HAP-1 (cell line): ENCODE results near the gene CDYL.

Source experiments
- DNase-seq, 2 experiments: peaks; one replicate each; pipeline ENCODE4 v3.0.0-alpha.2; 2016 to 2020; ENCODE audit warnings: low spot score in 2 of 2
- H3K27me3 ChIP-seq: fragments of 250-450 bp; sonication (Bioruptor Pico); 2 replicates; pipeline ENCODE4 v1.5.1; 2020; ENCODE audit warnings: low read depth, mild to moderate bottlenecking, moderate library complexity
- H3K36me3 ChIP-seq: fragments of 250-450 bp; sonication (Bioruptor Pico); replicated peaks from 2 replicates; pipeline ENCODE4 v1.5.1; 2020; ENCODE audit warnings: mild to moderate bottlenecking
- H3K4me1 ChIP-seq: fragments of 250-450 bp; sonication (Bioruptor Pico); 2 replicates; pipeline ENCODE4 v1.5.1; 2020; ENCODE audit warnings: mild to moderate bottlenecking
- H3K4me3 ChIP-seq: fragments of 250-450 bp; sonication (Bioruptor Pico); 2 replicates; pipeline ENCODE4 v1.5.1; 2020; ENCODE audit warnings: mild to moderate bottlenecking, moderate library complexity
- H3K9me3 ChIP-seq: fragments of 250-450 bp; sonication (Bioruptor Pico); 2 replicates; pipeline ENCODE4 v1.5.1; 2020; ENCODE audit warnings: mild to moderate bottlenecking, moderate library complexity
- in situ Hi-C: fragments of 300-500 bp; cut with MboI; formaldehyde crosslinking; loops from 3 replicates; pipeline ENCODE4 v1.14.3; 2020; ENCODE audit warnings: low sequenced_read_pairs, inconsistent platforms, mixed read lengths

Gene CDYL

GRCh38 chr6:4873928-4874327, 97.7 kb downstream of the CDYL start:
- in situ Hi-C loops = no loop called here
- H3K27me3 ChIP-seq = no peaks in the 10 kb centered on the region
- H3K4me1 ChIP-seq = peaks cover 13% of the 10 kb centered on the region
- H3K36me3 ChIP-seq = no peaks in the 10 kb centered on the region
- H3K9me3 ChIP-seq = no peaks in the 10 kb centered on the region
- H3K4me3 ChIP-seq = no peak overlapping the region
- DNase-seq = no peak

- H3K4me3 ChIP-seq = no peak overlapping the region
Observed at GRCh38 chr6:4879741-4880275, 103.6 kb downstream of the CDYL start.

GRCh38 chr6:4880363-4880762, 104.2 kb downstream of the CDYL start:
- Histone ChIP-seq H3K4me3 (no peak overlapping the region), H3K9me3 (no peaks in the 10 kb centered on the region), H3K4me1 (no peaks in the 10 kb centered on the region)

More at GRCh38 chr6:4879741-4880275, 103.6 kb downstream of the CDYL start:
- Histone ChIP-seq H3K4me1 (no peaks in the 10 kb centered on the region), H3K9me3 (no peaks in the 10 kb centered on the region), H3K36me3 (no peaks in the 10 kb centered on the region), H3K27me3 (no peaks in the 10 kb centered on the region)
- in situ Hi-C loops = no loop called here
- peak in 1 of 2 experiments; percentile 4 for DNase-seq

GRCh38 chr6:4883298-4883697, 107.1 kb downstream of the CDYL start:
- H3K36me3 ChIP-seq = no peaks in the 10 kb centered on the region
- H3K4me1 ChIP-seq = 0 out of 2 replicates have a peak, but pooled peaks cover 3% of the 10 kb centered on the region
- in situ Hi-C loops = no loop called here
- H3K27me3 ChIP-seq = no peaks in the 10 kb centered on the region
- H3K4me3 ChIP-seq = no peak overlapping the region
- no peak for DNase-seq
- H3K9me3 ChIP-seq = no peaks in the 10 kb centered on the region

More at GRCh38 chr6:4880363-4880762, 104.2 kb downstream of the CDYL start:
- Histone ChIP-seq H3K36me3 (no peaks in the 10 kb centered on the region), H3K27me3 (no peaks in the 10 kb centered on the region)
- no peak for DNase-seq
- in situ Hi-C loops = no loop called here

- Histone ChIP-seq H3K4me3 (no peak overlapping the region), H3K36me3 (no peaks in the 10 kb centered on the region), H3K27me3 (no peaks in the 10 kb centered on the region), H3K9me3 (no peaks in the 10 kb centered on the region), H3K4me1 (0 out of 2 replicates have a peak, but pooled peaks cover 3% of the 10 kb centered on the region)
- no peak for DNase-seq
- in situ Hi-C loops = no loop called here
Observed at GRCh38 chr6:4884646-4885340, 108.6 kb downstream of the CDYL start.

GRCh38 chr6:4885341-4885933, 109.2 kb downstream of the CDYL start:
- H3K9me3 ChIP-seq = no peaks in the 10 kb centered on the region
- in situ Hi-C loops = no loop called here
- DNase-seq = no peak
- H3K4me1 ChIP-seq = 0 out of 2 replicates have a peak, but pooled peaks cover 3% of the 10 kb centered on the region
- no peaks in the 10 kb centered on the region for H3K27me3 ChIP-seq
- no peaks in the 10 kb centered on the region for H3K36me3 ChIP-seq
- H3K4me3 ChIP-seq = no peak overlapping the region

- Histone ChIP-seq H3K9me3 (no peaks in the 10 kb centered on the region), H3K27me3 (no peaks in the 10 kb centered on the region), H3K4me3 (no peak overlapping the region), H3K36me3 (no peaks in the 10 kb centered on the region; the same call in 1 of the 2 replicates), H3K4me1 (0 out of 2 replicates have a peak, but pooled peaks cover 3% of the 10 kb centered on the region)
- no peak for DNase-seq
- in situ Hi-C loops = no loop called here
Observed at GRCh38 chr6:4888841-4889240, 112.6 kb downstream of the CDYL start.

GRCh38 chr6:4889701-4890100, 113.5 kb downstream of the CDYL start:
- H3K4me3 ChIP-seq = no peak overlapping the region
- no peaks in the 10 kb centered on the region for H3K9me3 ChIP-seq
- no peaks in the 10 kb centered on the region; the same call in 1 of the 2 replicates for H3K36me3 ChIP-seq
- no peaks in the 10 kb centered on the region for H3K27me3 ChIP-seq
- 0 out of 2 replicates have a peak, but pooled peaks cover 3% of the 10 kb centered on the region for H3K4me1 ChIP-seq
- DNase-seq = no peak
- in situ Hi-C loops = no loop called here

- in situ Hi-C loops = no loop called here
Observed at GRCh38 chr6:4890191-4890590, 114.0 kb downstream of the CDYL start.

GRCh38 chr6:4890627-4891026, 114.4 kb downstream of the CDYL start:
- in situ Hi-C loops = no loop called here
- Histone ChIP-seq H3K27me3 (no peaks in the 10 kb centered on the region), H3K36me3 (no peaks in the 10 kb centered on the region; the same call in 1 of the 2 replicates), H3K9me3 (no peaks in the 10 kb centered on the region), H3K4me3 (no peak overlapping the region), H3K4me1 (0 out of 2 replicates have a peak, but pooled peaks cover 3% of the 10 kb centered on the region)
- no peak for DNase-seq

More at GRCh38 chr6:4890191-4890590, 114.0 kb downstream of the CDYL start:
- no peak for DNase-seq
- H3K4me1 ChIP-seq = 0 out of 2 replicates have a peak, but pooled peaks cover 3% of the 10 kb centered on the region
- no peaks in the 10 kb centered on the region for H3K27me3 ChIP-seq
- H3K4me3 ChIP-seq = no peak overlapping the region
- no peaks in the 10 kb centered on the region for H3K9me3 ChIP-seq
- no peaks in the 10 kb centered on the region; the same call in 1 of the 2 replicates for H3K36me3 ChIP-seq

GRCh38 chr6:4891141-4891540, 114.9 kb downstream of the CDYL start:
- no peaks in the 10 kb centered on the region; the same call in 1 of the 2 replicates for H3K36me3 ChIP-seq
- 0 out of 2 replicates have a peak, but pooled peaks cover 3% of the 10 kb centered on the region for H3K4me1 ChIP-seq
- no peaks in the 10 kb centered on the region for H3K9me3 ChIP-seq
- no peak for DNase-seq
- no peak overlapping the region for H3K4me3 ChIP-seq
- no peaks in the 10 kb centered on the region for H3K27me3 ChIP-seq
- in situ Hi-C loops = no loop called here

- DNase-seq = no peak
- H3K4me1 ChIP-seq = no peaks in the 10 kb centered on the region
- H3K9me3 ChIP-seq = no peaks in the 10 kb centered on the region
- no peaks in the 10 kb centered on the region for H3K27me3 ChIP-seq
- H3K36me3 ChIP-seq = no peaks in the 10 kb centered on the region; the same call in 1 of the 2 replicates
- in situ Hi-C loops = no loop called here
- H3K4me3 ChIP-seq = no peak overlapping the region
Observed at GRCh38 chr6:4892785-4893485, 116.7 kb downstream of the CDYL start.

- Histone ChIP-seq H3K4me1 (no peaks in the 10 kb centered on the region), H3K27me3 (no peaks in the 10 kb centered on the region)
Observed at GRCh38 chr6:4894049-4894448, 117.8 kb downstream of the CDYL start.

More at GRCh38 chr6:4894049-4894448, 117.8 kb downstream of the CDYL start:
- Histone ChIP-seq H3K36me3 (no peaks in the 10 kb centered on the region; the same call in 1 of the 2 replicates), H3K9me3 (no peaks in the 10 kb centered on the region), H3K4me3 (no peak overlapping the region)
- in situ Hi-C loops = no loop called here
- DNase-seq = no peak
